Panc1 (cell line): ENCODE results near the gene PRC1.

Source experiments
- TCF7L2 ChIP-seq: IDR thresholded peaks from 2 replicates; pipeline ENCODE4 v1.6.1; 2011; ENCODE audit warnings: mild to moderate bottlenecking, low read depth, low read length, inconsistent platforms
- TF ChIP-seq, protein P1 (sequence below): fragments of 450-650 bp; IDR thresholded peaks from 2 replicates; pipeline ENCODE4 v1.5.1; 2017; ENCODE audit warnings: mild to moderate bottlenecking

DNA sequence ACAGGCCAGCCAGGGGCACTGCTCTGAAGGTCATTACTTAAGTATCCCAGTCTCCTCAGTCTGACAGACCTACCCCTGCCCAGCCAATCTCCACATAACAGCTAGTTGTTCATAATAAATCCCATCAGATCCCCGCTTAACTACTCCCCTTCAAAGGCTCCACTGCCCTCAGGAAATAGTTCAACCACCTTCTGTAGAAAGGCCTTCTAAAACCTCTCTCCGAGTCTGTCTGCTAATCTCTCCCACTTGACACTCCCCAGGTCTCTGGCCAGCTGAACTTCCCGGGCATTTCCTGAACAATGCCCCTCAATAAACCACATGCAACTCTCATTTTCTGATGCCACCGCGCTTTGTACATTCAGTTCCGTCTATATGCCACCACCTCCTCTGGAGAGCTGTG is 6.0 kb downstream of the PRC1 start:
- TF ChIP-seq, protein P1, sequence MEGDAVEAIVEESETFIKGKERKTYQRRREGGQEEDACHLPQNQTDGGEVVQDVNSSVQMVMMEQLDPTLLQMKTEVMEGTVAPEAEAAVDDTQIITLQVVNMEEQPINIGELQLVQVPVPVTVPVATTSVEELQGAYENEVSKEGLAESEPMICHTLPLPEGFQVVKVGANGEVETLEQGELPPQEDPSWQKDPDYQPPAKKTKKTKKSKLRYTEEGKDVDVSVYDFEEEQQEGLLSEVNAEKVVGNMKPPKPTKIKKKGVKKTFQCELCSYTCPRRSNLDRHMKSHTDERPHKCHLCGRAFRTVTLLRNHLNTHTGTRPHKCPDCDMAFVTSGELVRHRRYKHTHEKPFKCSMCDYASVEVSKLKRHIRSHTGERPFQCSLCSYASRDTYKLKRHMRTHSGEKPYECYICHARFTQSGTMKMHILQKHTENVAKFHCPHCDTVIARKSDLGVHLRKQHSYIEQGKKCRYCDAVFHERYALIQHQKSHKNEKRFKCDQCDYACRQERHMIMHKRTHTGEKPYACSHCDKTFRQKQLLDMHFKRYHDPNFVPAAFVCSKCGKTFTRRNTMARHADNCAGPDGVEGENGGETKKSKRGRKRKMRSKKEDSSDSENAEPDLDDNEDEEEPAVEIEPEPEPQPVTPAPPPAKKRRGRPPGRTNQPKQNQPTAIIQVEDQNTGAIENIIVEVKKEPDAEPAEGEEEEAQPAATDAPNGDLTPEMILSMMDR, result no peak
- no peak for TF ChIP-seq TCF7L2
